RWPE2 (cell line): ENCODE data around the gene NEURL3.

Source experiments
- ATAC-seq: fragments of 200-7000 bp; cut with Tn5 transposase; 3 replicates; pipeline ENCODE4 v1.9.1; 2021; ENCODE audit warnings: low read depth
- DNase-seq: peaks from one replicate; pipeline ENCODE4 v3.0.0-alpha.2; 2020; ENCODE audit warnings: low spot score
- H3K27ac ChIP-seq: fragments of 450-650 bp; 2 replicates; pipeline ENCODE4 v1.5.1; 2017; ENCODE audit warnings: mild to moderate bottlenecking; ENCODE audit not compliant: poor library complexity, severe bottlenecking
- H3K27me3 ChIP-seq: fragments of 250-450 bp; sonication (Bioruptor Pico); 2 replicates; pipeline ENCODE4 v1.5.1; 2021; ENCODE audit warnings: mild to moderate bottlenecking, moderate library complexity; ENCODE audit not compliant: insufficient read depth, poor library complexity, severe bottlenecking
- H3K36me3 ChIP-seq: fragments of 250-450 bp; sonication (Bioruptor Pico); 2 replicates; pipeline ENCODE4 v1.5.1; 2020; ENCODE audit warnings: low read depth, mild to moderate bottlenecking, moderate library complexity
- H3K4me1 ChIP-seq: fragments of 250-450 bp; sonication (Bioruptor Pico); 2 replicates; pipeline ENCODE4 v1.5.1; 2021; ENCODE audit warnings: mild to moderate bottlenecking, moderate library complexity; ENCODE audit not compliant: insufficient read depth, poor library complexity, severe bottlenecking
- H3K4me3 ChIP-seq: fragments of 250-450 bp; sonication (Bioruptor Pico); 2 replicates; pipeline ENCODE4 v1.5.1; 2021; ENCODE audit warnings: mild to moderate bottlenecking, moderate library complexity; ENCODE audit not compliant: severe bottlenecking
- H3K9me3 ChIP-seq: fragments of 250-450 bp; sonication (Bioruptor Pico); 2 replicates; pipeline ENCODE4 v1.5.1; 2021; ENCODE audit warnings: mild to moderate bottlenecking, moderate library complexity; ENCODE audit not compliant: severe bottlenecking
- CTCF ChIP-seq: fragments of 450-650 bp; IDR thresholded peaks from one replicate; pipeline ENCODE4 v1.5.1; 2017; ENCODE audit warnings: mild to moderate bottlenecking, moderate library complexity; ENCODE audit not compliant: poor library complexity, severe bottlenecking

Gene NEURL3

GRCh38 chr2:96527286-96528005 lies 22.3 kb upstream of the NEURL3 start:
- no peak overlapping the region for H3K27ac ChIP-seq
- no peaks in the 10 kb centered on the region for H3K36me3 ChIP-seq
- ATAC-seq (no peak), DNase-seq (peak; percentile 47)
- H3K27me3 ChIP-seq: no peaks in the 10 kb centered on the region
- H3K4me1 ChIP-seq: peaks cover 6% of the 10 kb centered on the region
- H3K9me3 ChIP-seq: no peaks in the 10 kb centered on the region
- peak; percentile 18 for TF ChIP-seq CTCF
- H3K4me3 ChIP-seq: peak overlapping the region; percentile 18

- Histone ChIP-seq H3K4me3 (peak overlapping the region; percentile 18), H3K9me3 (no peaks in the 10 kb centered on the region), H3K4me1 (peaks cover 2% of the 10 kb centered on the region), H3K27ac (no peak overlapping the region), H3K36me3 (no peaks in the 10 kb centered on the region), H3K27me3 (no peaks in the 10 kb centered on the region)
- ATAC-seq (no peak), DNase-seq (no peak)
- TF ChIP-seq CTCF: no peak
These were observed 21.6 kb upstream of the NEURL3 start for GRCh38 chr2:96526615-96527285.

- no peak for TF ChIP-seq CTCF
- ATAC-seq: no peak
- H3K4me3 ChIP-seq: no peak overlapping the region
- no peaks in the 10 kb centered on the region for H3K36me3 ChIP-seq
- no peaks in the 10 kb centered on the region for H3K27me3 ChIP-seq
- H3K27ac ChIP-seq: no peak overlapping the region
- H3K9me3 ChIP-seq: no peaks in the 10 kb centered on the region
- peak; percentile 35 for DNase-seq
- no peaks in the 10 kb centered on the region for H3K4me1 ChIP-seq
These were observed 21.0 kb upstream of the NEURL3 start for GRCh38 chr2:96526101-96526591.

GRCh38 chr2:96525211-96525507 lies 20.0 kb upstream of the NEURL3 start:
- no peak overlapping the region for H3K4me3 ChIP-seq
- H3K27ac ChIP-seq: no peak overlapping the region
- ATAC-seq (no peak), DNase-seq (no peak)
- H3K27me3 ChIP-seq: no peaks in the 10 kb centered on the region
- no peaks in the 10 kb centered on the region for H3K36me3 ChIP-seq
- no peaks in the 10 kb centered on the region for H3K9me3 ChIP-seq
- no peak for TF ChIP-seq CTCF
- no peaks in the 10 kb centered on the region for H3K4me1 ChIP-seq
